Kidney (tissue), 14 donors: ENCODE measurements around the gene CEP57L1. TPM values are rescaled to one million over a fixed set of nuclear protein-coding genes. Genes with fewer than 3 reads are reported as not detected.

Experiments used
- DNase-seq, 5 donors: peaks; one replicate each; pipeline ENCODE4 v3.0.0-alpha.2; 2013 to 2020
- FAIRE-seq: peaks from 2 replicates; lab custom pipeline; 2012; peaks lifted over from hg19 to GRCh38; lab: Jason Lieb, UNC
- H3K27ac ChIP-seq, 2 donors: one replicate each; pipeline ENCODE4 v1.7.0; 2013; ENCODE audit warnings: low read depth in 2 of 2, low read length in 2 of 2, inconsistent platforms in 1 of 2
- H3K27me3 ChIP-seq: one replicate; pipeline ENCODE4 v1.7.1; 2013; ENCODE audit warnings: low read length, inconsistent platforms; ENCODE audit not compliant: control insufficient read depth, insufficient read depth
- H3K36me3 ChIP-seq, 3 donors: one replicate each; pipeline versions ENCODE4 v1.7.0 to v1.7.1; 2013; ENCODE audit warnings: low read length in 3 of 3, control low read depth in 1 of 3, inconsistent platforms in 1 of 3; ENCODE audit not compliant: insufficient read depth in 3 of 3, control insufficient read depth in 2 of 3
- H3K4me1 ChIP-seq, 3 donors: one replicate each; pipeline versions ENCODE4 v1.7.0 to v1.7.1; 2013; ENCODE audit warnings: low read length in 3 of 3, inconsistent platforms in 1 of 3, low read depth in 1 of 3; ENCODE audit not compliant: control insufficient read depth in 2 of 3, insufficient read depth in 2 of 3
- H3K4me3 ChIP-seq, 3 donors: one replicate each; pipeline versions ENCODE4 v1.7.0 to v1.8.1; 2013; ENCODE audit warnings: low read length in 3 of 3, control low read depth in 1 of 3, inconsistent platforms in 1 of 3
- H3K9ac ChIP-seq, 3 donors: one replicate each; pipeline versions ENCODE4 v1.7.0 to v1.7.1; 2013; ENCODE audit warnings: low read length in 3 of 3, control low read depth in 1 of 3, inconsistent platforms in 1 of 3
- H3K9me3 ChIP-seq, 3 donors: one replicate each; pipeline versions ENCODE4 v1.7.0 to v1.7.1; 2013; ENCODE audit warnings: low read length in 3 of 3, control low read depth in 1 of 3, inconsistent platforms in 1 of 3; ENCODE audit not compliant: control insufficient read depth in 2 of 3, insufficient read depth in 1 of 3
- intact Hi-C: fragments of 100-400 bp; cut with DNase I; formaldehyde crosslinking; loops from one replicate; pipeline ENCODE4 v1.11.1; 2022
- polyA plus RNA-seq: library from polyadenylated mRNA; stranded (reverse); fragments of 350-450 nt; fragmentation: Illumina TruSeq; extraction: RNeasy Lipid Tissue Mini Kit (QIAGEN cat#74804); gene quantifications from one replicate; pipeline ENCODE4 v1.2.3, GENCODE V29; 2014; ENCODE audit warnings: low read depth, low replicate concordance; ENCODE audit not compliant: insufficient read depth
- total RNA-seq: library from RNA; stranded (reverse); fragmentation: NEBNext Ultra II Directional; extraction: Animal tissue kit (Norgen Biotek cat#: 25700); gene quantifications from one replicate; pipeline ENCODE4 v1.2.1, GENCODE V29; 2021
- TF ChIP-seq, protein P1 (sequence below): IDR thresholded peaks from 3 replicates; pipeline ENCODE4 v1.5.1; 2012; ENCODE audit warnings: mild to moderate bottlenecking, moderate library complexity, borderline replicate concordance; ENCODE audit not compliant: insufficient read depth; ENCODE audit errors: extremely low read depth
- donor health status: control.
- donor health status: control.
- donor health status: control.
- donor health status: control.
- donor health status: control.
- donor health status: DM: yes; HTN: yes; CAD: no.
- donor health status: Normal renal cell carcinoma (clear cell type).

The CEP57L1 gene
- total and polyA plus RNA-seq, 2 donors from 2014 or later: 6.3 to 10.6 TPM

DNA sequence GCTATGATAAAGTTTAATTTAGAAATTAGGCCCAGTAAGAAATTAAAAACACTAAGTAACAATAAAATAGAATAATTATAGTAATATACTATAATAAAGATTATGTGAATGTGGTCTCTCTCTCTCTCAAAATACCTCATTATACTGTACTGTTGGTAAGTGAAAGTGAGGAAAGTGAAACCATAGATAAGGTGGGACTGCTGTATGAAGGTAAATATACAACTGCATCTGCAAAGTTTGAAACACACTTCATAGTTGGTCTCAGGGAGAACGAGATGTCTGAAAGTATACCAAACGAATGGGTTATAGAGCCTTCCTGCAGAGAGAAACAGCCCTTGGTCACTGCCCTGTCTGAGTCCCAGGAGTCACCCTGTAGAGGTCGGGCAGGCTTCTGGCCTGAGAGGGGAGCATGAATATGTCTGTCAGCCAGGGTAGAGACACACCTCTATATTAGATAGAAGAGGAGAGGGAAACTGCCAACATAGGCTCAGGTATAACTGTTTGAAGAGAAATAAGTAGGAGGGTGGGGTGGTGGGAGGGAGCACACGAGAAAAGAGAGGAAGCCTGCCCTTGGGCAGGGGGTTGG is 32.4 kb upstream of the CEP57L1 start:
- no peak overlapping the region for H3K27ac ChIP-seq
- H3K9ac ChIP-seq: no peak overlapping the region
- intact Hi-C loops: no loop called here
- no peak overlapping the region for H3K4me3 ChIP-seq
- TF ChIP-seq, protein P1, sequence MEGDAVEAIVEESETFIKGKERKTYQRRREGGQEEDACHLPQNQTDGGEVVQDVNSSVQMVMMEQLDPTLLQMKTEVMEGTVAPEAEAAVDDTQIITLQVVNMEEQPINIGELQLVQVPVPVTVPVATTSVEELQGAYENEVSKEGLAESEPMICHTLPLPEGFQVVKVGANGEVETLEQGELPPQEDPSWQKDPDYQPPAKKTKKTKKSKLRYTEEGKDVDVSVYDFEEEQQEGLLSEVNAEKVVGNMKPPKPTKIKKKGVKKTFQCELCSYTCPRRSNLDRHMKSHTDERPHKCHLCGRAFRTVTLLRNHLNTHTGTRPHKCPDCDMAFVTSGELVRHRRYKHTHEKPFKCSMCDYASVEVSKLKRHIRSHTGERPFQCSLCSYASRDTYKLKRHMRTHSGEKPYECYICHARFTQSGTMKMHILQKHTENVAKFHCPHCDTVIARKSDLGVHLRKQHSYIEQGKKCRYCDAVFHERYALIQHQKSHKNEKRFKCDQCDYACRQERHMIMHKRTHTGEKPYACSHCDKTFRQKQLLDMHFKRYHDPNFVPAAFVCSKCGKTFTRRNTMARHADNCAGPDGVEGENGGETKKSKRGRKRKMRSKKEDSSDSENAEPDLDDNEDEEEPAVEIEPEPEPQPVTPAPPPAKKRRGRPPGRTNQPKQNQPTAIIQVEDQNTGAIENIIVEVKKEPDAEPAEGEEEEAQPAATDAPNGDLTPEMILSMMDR: no peak
- FAIRE-seq: no peak
- peaks cover 0 to 11% (median 0%) of the 10 kb centered on the region in 3 donors for H3K4me1 ChIP-seq
- no peaks in the 10 kb centered on the region for H3K9me3 ChIP-seq
- DNase-seq: no peak
- H3K27me3 ChIP-seq: no peaks in the 10 kb centered on the region
- no peaks in the 10 kb centered on the region for H3K36me3 ChIP-seq

DNA sequence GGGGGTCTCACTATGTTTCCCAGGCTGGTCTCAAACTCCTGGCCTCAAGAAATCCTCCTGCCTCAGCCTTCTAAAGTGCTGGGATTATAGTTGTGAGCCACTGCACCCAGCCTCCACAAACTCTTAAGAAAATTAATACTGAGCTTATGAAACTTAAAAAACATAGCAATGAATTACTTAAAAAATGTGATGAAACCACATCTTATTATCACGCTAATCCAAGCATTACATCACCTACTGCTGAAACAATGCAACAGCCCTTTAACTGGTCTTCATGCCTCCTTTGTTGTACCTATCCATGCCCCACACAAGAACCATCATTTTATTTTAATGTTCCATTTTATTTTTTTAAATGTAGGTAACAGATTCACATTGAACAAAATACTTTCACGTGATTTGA is 25.6 kb upstream of the CEP57L1 start:
- TF ChIP-seq, protein P1: no peak
- Histone ChIP-seq H3K4me1 (peaks cover 0 to 11% (median 0%) of the 10 kb centered on the region in 3 donors), H3K36me3 (no peaks in the 10 kb centered on the region), H3K4me3 (no peak overlapping the region), H3K9ac (no peak overlapping the region), H3K27ac (no peak overlapping the region), H3K27me3 (no peaks in the 10 kb centered on the region), H3K9me3 (no peaks in the 10 kb centered on the region)
- intact Hi-C loops: loop anchor here (5.0 kb wide), 1 partner anchor 527 kb away; no protein-coding TSS in a partner anchor
- FAIRE-seq (no peak), DNase-seq (no peak)

GRCh38 chr6:109071125-109071917 is 24.0 kb upstream of the CEP57L1 start:
- FAIRE-seq (no peak), DNase-seq (no peak)
- no peaks in the 10 kb centered on the region for H3K9me3 ChIP-seq
- H3K27ac ChIP-seq: no peak overlapping the region
- intact Hi-C loops: loop anchor here (5.0 kb wide), 1 partner anchor 529 kb away; no protein-coding TSS in a partner anchor
- H3K9ac ChIP-seq: no peak overlapping the region
- TF ChIP-seq, protein P1: no peak
- no peaks in the 10 kb centered on the region for H3K36me3 ChIP-seq
- peaks cover 0 to 11% (median 0%) of the 10 kb centered on the region in 3 donors for H3K4me1 ChIP-seq
- no peaks in the 10 kb centered on the region for H3K27me3 ChIP-seq
- no peak overlapping the region for H3K4me3 ChIP-seq
